ENCODE data around the gene SRPRB. TPM values are rescaled to one million over a fixed set of nuclear protein-coding genes. Genes with fewer than 3 reads are reported as not detected.

SRPRB gene
- polyA plus RNA-seq, 2 of the 4 experiments (the other 2 are of a cell fraction) = 41.9 to 64.6 TPM

DNA sequence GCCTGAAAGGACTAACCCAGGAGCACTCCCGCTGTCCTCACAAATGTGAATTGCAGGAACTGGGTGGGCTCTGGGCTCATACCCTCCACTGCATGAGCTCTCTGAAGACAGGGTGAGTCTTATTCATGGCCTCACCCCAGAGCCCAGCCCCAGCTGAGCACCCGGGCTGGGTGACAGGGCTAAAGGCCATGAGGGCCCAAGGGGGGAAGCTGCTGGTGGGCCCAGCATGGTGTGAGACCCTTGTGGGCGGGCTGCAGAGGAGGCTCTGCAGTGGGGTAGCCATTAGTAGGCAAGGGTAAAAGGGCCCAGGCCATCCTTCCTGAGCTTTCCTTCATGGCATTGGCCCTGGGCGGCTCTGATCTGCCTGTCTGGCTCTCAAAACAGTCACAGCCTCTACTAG lies 30.3 kb downstream of the SRPRB start:
- CTCF ChIA-PET = no interaction called here
- Histone ChIP-seq H3K4me1 (no peaks in the 10 kb centered on the region), H3K4me2 (no peak overlapping the region), H3K27ac (no peak overlapping the region), H3K4me3 (no peak overlapping the region), H3K9me3 (no peaks in the 10 kb centered on the region)
- 60% methylated on average over 3 of the region's 4 CpGs for WGBS (ENCODE audit: missing lambda C conversion rate)
- ATAC-seq (no peak), FAIRE-seq (no peak), DNase-seq (ENCODE audit: low read depth in 1 of 2, low spot score in 1 of 2) (no peak)
- POLR2A ChIA-PET = no interaction called here
- TF ChIP-seq, protein P1, sequence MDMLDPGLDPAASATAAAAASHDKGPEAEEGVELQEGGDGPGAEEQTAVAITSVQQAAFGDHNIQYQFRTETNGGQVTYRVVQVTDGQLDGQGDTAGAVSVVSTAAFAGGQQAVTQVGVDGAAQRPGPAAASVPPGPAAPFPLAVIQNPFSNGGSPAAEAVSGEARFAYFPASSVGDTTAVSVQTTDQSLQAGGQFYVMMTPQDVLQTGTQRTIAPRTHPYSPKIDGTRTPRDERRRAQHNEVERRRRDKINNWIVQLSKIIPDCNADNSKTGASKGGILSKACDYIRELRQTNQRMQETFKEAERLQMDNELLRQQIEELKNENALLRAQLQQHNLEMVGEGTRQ (IDR thresholded peaks at IDR 0.05) = no peak
- TF ChIP-seq CHD2 (IDR thresholded peaks at IDR 0.05; ENCODE audit: low read length, partially characterized antibody) = no peak
- TF ChIP-seq, protein P2, sequence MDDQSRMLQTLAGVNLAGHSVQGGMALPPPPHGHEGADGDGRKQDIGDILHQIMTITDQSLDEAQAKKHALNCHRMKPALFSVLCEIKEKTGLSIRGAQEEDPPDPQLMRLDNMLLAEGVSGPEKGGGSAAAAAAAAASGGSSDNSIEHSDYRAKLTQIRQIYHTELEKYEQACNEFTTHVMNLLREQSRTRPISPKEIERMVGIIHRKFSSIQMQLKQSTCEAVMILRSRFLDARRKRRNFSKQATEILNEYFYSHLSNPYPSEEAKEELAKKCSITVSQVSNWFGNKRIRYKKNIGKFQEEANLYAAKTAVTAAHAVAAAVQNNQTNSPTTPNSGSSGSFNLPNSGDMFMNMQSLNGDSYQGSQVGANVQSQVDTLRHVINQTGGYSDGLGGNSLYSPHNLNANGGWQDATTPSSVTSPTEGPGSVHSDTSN (IDR thresholded peaks at IDR 0.05) = no peak
- no peak for TF ChIP-seq RFX5 (IDR thresholded peaks at IDR 0.05)
- TF ChIP-seq KDM5A (IDR thresholded peaks at IDR 0.05) = no peak
- no peak for TF ChIP-seq HDAC2 (IDR thresholded peaks at IDR 0.05)
- TF ChIP-seq CHD4 (IDR thresholded peaks at IDR 0.05; ENCODE audit: borderline replicate concordance) = no peak
- no peak for TF ChIP-seq CBX8 (IDR thresholded peaks at IDR 0.05)
- TF ChIP-seq CEBPB (IDR thresholded peaks at IDR 0.05) = no peak

DNA sequence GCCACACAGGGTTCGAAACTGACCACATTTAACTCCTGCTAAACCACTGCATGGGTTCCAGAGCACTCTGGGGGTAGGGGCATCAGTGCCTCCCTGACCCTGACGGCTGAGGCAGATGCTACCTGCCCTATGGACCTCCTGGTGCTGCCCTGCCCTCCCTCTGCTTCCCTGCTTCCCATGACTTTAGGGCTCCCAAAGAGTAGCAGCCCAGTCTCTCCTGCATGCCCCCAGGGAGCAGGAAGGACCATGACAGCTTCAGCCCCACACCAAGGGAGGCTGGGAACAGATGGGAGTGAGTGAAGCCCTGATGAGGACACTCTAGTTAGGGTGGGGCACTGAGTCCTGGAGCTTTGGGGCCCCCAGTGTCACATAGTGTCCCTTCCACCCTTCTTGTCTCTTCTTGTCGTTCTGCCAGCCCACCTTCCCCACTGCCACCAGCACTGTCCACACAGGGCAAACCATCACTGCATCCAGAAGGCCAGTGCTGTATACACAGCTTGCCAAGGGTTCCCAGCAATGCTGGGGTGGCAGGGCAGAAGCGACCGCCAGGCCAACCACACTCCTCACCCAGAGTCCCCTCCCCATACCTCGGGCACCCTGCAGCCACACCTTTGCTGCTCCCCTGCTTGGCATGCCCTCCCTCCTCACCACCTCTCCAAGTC lies 31.0 kb downstream of the SRPRB start:
- POLR2A ChIA-PET = no interaction called here
- no peak overlapping the region for H3K4me3 ChIP-seq
- H3K4me1 ChIP-seq = no peaks in the 10 kb centered on the region
- FAIRE-seq (no peak), DNase-seq (ENCODE audit: low read depth in 1 of 2, low spot score in 1 of 2) (no peak), ATAC-seq (no peak)
- CTCF ChIA-PET = no interaction called here
- H3K27ac ChIP-seq = no peak overlapping the region
- no peaks in the 10 kb centered on the region for H3K9me3 ChIP-seq
- H3K4me2 ChIP-seq = no peak overlapping the region
- WGBS (ENCODE audit: missing lambda C conversion rate) = 32% methylated on average over 5 of the region's 6 CpGs
- no peak for TF ChIP-seq NR3C1 (IDR thresholded peaks at IDR 0.05)
- TF ChIP-seq EP300 (IDR thresholded peaks at IDR 0.05) = no peak
- no peak for TF ChIP-seq FOXS1 (CRISPR knock-in tag; IDR thresholded peaks at IDR 0.05)
- TF ChIP-seq HDAC2 (IDR thresholded peaks at IDR 0.05) = no peak
- TF ChIP-seq ZNF302 (CRISPR knock-in tag; IDR thresholded peaks at IDR 0.05) = no peak
- TF ChIP-seq RCOR1 (IDR thresholded peaks at IDR 0.05; ENCODE audit: low read depth, low read length) = no peak
- TF ChIP-seq RAD21 (conservative IDR thresholded peaks at IDR 0.05 in 1 of 2, IDR thresholded peaks at IDR 0.05 in 1 of 2) = no peak
- no peak for TF ChIP-seq CHD2 (IDR thresholded peaks at IDR 0.05; ENCODE audit: low read length, partially characterized antibody)
- TF ChIP-seq RNF2 (IDR thresholded peaks at IDR 0.05; ENCODE audit: borderline replicate concordance, low read depth) = no peak
- TF ChIP-seq, protein P3, sequence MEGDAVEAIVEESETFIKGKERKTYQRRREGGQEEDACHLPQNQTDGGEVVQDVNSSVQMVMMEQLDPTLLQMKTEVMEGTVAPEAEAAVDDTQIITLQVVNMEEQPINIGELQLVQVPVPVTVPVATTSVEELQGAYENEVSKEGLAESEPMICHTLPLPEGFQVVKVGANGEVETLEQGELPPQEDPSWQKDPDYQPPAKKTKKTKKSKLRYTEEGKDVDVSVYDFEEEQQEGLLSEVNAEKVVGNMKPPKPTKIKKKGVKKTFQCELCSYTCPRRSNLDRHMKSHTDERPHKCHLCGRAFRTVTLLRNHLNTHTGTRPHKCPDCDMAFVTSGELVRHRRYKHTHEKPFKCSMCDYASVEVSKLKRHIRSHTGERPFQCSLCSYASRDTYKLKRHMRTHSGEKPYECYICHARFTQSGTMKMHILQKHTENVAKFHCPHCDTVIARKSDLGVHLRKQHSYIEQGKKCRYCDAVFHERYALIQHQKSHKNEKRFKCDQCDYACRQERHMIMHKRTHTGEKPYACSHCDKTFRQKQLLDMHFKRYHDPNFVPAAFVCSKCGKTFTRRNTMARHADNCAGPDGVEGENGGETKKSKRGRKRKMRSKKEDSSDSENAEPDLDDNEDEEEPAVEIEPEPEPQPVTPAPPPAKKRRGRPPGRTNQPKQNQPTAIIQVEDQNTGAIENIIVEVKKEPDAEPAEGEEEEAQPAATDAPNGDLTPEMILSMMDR (IDR thresholded peaks at IDR 0.05) = no peak

DNA sequence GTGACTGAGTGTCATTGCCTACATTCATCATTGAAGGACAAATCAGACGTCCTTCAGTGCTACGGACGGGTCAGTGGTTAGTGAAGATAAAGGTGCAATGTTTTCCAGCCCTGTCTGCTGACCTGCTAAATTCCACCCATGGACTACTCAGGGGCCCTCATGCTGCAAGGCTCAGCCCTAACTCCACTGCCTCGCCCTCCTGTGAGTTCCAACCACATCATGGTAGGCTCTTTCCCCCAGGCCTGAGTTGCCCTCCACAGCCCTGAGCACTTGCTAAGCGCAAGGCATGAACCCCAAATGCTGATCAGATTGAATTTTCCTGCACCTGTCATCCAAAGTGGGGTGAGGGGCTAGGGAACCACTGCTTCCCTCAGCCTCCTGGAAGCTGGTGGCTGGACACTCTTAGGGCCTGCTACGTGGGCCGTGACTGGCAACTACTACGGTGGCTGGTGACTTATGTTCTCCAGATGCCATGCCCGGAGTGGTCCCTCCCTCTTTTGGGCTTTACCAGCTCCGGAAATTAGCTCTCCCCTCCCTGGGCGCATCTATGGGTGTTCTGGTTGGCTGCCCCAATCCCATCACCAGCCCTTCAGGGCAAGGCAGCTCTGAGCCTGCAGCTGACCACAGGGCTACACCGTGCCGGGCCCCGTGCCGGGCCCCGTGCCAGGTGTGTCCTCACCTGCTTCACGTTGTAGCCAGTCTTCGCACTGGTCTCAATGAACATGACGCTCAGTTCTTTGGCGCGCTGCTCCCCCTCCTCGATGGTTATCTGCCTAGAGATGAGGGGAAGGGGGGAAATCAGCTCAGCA lies 32.1 kb downstream of the SRPRB start:
- H3K9me3 ChIP-seq = no peaks in the 10 kb centered on the region
- no peaks in the 10 kb centered on the region for H3K4me1 ChIP-seq
- DNase-seq (ENCODE audit: low read depth in 1 of 2, low spot score in 1 of 2) (no peak), FAIRE-seq (no peak), ATAC-seq (no peak)
- WGBS (ENCODE audit: missing lambda C conversion rate) = 56% methylated on average over 5 of the region's 22 CpGs
- no peak for TF ChIP-seq KDM5A (IDR thresholded peaks at IDR 0.05)
- H3K27ac ChIP-seq = no peak overlapping the region
- H3K4me2 ChIP-seq = no peak overlapping the region
- no peak overlapping the region for H3K4me3 ChIP-seq
- ChIA-PET CTCF (no interaction called here), POLR2A (no interaction called here)

Data from A549 (cell line).